A673 (cell line): ENCODE data around the gene TYW5.
"Not testable (repeated sequence)": the region's sequence is repeated elsewhere in the genome, so short reads cannot be mapped to it uniquely, and the experiment has no call there.

Experiments
- CTCF ChIP-seq: fragments of 300-800, 200-600 bp; sonication (generic); conservative IDR thresholded peaks from 2 replicates; pipeline ENCODE4 v1.5.1; 2017; ENCODE audit warnings: low read depth, mild to moderate bottlenecking, antibody characterized with exemption, low read length, moderate library complexity, mixed read lengths
- EZH2 ChIP-seq: fragments of 200-600 bp; sonication (generic); IDR thresholded peaks from 2 replicates; pipeline ENCODE4 v1.6.1; 2017; ENCODE audit warnings: borderline replicate concordance, low read depth, mild to moderate bottlenecking, mixed read lengths, antibody characterized with exemption, low read length; ENCODE audit not compliant: poor library complexity, severe bottlenecking

GRCh38 chr2:199912553-199913114, 42.7 kb downstream of the TYW5 start:
- not testable (repeated sequence) for TF ChIP-seq CTCF, EZH2
